Hepatocyte (in vitro differentiated cells): ENCODE measurements around the gene CUX1.

Experiments used
- EZH2 ChIP-seq: fragments of 200-600 bp; sonication (generic); IDR thresholded peaks from 2 replicates; pipeline ENCODE4 v1.6.1; 2016; ENCODE audit warnings: antibody characterized with exemption, mild to moderate bottlenecking, borderline replicate concordance
- EZH2phosphoT487 ChIP-seq: fragments of 200-600 bp; sonication (generic); IDR thresholded peaks from one replicate; pipeline ENCODE4 v1.6.1; 2018; ENCODE audit warnings: antibody characterized with exemption, mild to moderate bottlenecking, low read depth, moderate library complexity; ENCODE audit not compliant: unreplicated experiment, severe bottlenecking
- TF ChIP-seq, protein P1 (sequence below): fragments of 200-600 bp; sonication (generic); IDR thresholded peaks from 2 replicates; pipeline ENCODE4 v1.5.1; 2016; ENCODE audit warnings: antibody characterized with exemption, mild to moderate bottlenecking; ENCODE audit not compliant: poor library complexity

DNA sequence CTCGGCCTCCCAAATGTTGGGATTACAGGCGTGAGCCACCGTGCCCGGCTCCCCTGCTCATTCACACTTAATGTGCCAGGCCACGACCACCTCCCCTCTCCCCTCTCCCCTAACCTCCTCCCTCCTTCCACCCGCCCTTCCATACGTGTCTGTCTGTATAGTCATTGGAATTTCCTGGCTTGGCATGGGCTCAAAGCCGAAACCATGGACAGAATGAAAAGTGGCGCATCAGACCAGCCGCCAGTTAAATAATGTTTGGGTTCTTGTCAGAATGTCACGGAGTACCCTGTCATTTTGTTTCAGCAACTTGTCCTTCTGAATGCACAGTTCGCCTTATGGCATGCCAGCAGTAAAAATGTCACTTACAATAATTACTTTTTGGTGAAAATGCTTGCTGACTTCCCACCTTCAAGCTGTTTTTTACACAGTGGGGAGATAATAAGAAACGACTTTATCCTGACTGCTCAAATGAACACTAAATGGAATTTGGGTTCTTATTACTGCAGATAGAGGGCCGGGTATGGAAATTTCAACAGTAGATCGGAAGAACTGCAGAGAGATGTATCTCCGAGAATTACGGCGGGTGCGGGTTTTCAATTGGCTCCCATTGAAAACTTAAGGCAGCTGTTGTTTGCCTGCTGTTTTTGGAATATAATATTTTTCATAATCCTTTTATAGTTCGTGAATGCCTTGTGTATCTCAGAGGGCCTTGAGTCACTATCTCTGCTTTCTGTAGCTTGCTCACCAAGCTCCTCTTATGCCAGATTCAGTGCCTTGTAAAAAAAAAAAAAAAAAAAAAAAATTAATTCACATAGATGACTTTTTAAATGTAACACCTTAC, 403.8 kb downstream of the CUX1 start:
- TF ChIP-seq, protein P1, sequence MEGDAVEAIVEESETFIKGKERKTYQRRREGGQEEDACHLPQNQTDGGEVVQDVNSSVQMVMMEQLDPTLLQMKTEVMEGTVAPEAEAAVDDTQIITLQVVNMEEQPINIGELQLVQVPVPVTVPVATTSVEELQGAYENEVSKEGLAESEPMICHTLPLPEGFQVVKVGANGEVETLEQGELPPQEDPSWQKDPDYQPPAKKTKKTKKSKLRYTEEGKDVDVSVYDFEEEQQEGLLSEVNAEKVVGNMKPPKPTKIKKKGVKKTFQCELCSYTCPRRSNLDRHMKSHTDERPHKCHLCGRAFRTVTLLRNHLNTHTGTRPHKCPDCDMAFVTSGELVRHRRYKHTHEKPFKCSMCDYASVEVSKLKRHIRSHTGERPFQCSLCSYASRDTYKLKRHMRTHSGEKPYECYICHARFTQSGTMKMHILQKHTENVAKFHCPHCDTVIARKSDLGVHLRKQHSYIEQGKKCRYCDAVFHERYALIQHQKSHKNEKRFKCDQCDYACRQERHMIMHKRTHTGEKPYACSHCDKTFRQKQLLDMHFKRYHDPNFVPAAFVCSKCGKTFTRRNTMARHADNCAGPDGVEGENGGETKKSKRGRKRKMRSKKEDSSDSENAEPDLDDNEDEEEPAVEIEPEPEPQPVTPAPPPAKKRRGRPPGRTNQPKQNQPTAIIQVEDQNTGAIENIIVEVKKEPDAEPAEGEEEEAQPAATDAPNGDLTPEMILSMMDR, result no peak
- TF ChIP-seq EZH2 (no peak), EZH2phosphoT487 (no peak)
